C4-2B (cell line): ENCODE results near the gene KRTAP3-2.

Source experiments
- ZFX ChIP-seq: fragments of 450-650 bp; IDR thresholded peaks from 2 replicates; pipeline ENCODE4 v1.6.1; 2017
- TF ChIP-seq, protein P1 (sequence below): fragments of 450-650 bp; conservative IDR thresholded peaks from 2 replicates; pipeline ENCODE4 v1.5.1; 2017; ENCODE audit warnings: mild to moderate bottlenecking

DNA sequence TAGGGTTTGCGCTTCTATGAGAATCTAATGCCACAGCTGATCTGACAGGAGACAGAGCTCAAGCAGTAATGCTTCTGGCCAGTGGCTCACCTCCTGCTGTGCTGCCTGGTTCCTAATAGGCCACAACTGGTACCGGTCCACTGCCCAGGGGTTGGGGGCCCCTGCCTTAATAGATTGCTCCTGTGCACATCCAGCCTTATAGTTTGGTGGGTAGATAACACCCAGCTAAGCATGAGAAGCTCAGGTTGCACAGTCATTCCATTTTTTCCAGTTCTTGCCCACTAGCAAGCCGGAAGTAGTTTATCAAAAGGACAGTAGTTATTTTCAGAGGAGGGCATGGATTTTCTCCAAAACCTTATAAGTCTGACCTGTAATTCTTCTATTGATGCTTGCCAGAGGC is 19.7 kb upstream of the KRTAP3-2 start:
- TF ChIP-seq, protein P1, sequence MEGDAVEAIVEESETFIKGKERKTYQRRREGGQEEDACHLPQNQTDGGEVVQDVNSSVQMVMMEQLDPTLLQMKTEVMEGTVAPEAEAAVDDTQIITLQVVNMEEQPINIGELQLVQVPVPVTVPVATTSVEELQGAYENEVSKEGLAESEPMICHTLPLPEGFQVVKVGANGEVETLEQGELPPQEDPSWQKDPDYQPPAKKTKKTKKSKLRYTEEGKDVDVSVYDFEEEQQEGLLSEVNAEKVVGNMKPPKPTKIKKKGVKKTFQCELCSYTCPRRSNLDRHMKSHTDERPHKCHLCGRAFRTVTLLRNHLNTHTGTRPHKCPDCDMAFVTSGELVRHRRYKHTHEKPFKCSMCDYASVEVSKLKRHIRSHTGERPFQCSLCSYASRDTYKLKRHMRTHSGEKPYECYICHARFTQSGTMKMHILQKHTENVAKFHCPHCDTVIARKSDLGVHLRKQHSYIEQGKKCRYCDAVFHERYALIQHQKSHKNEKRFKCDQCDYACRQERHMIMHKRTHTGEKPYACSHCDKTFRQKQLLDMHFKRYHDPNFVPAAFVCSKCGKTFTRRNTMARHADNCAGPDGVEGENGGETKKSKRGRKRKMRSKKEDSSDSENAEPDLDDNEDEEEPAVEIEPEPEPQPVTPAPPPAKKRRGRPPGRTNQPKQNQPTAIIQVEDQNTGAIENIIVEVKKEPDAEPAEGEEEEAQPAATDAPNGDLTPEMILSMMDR = no peak
- no peak for TF ChIP-seq ZFX
